22Rv1 (cell line): ENCODE results near the gene MBNL2.

Experiments used
- CTCF ChIP-seq: fragments of 450-650 bp; IDR thresholded peaks from 2 replicates; pipeline ENCODE4 v1.5.1; 2017; ENCODE audit warnings: mild to moderate bottlenecking
- ZFX ChIP-seq: fragments of 450-650 bp; IDR thresholded peaks from 2 replicates; pipeline ENCODE4 v1.6.1; 2017; ENCODE audit warnings: antibody characterized with exemption, borderline replicate concordance

- TF ChIP-seq CTCF (no peak), ZFX (no peak)
Observed at GRCh38 chr13:97268772-97269171, 46.6 kb downstream of the MBNL2 start.
